HG02852 (cell line): ENCODE data around the gene ASPHD2.
"Not testable (repeated sequence)": the region's sequence is repeated elsewhere in the genome, so short reads cannot be mapped to it uniquely, and the experiment has no call there.

Experiments
- ATAC-seq: cut with Tn5 transposase; IDR thresholded peaks from one replicate; pipeline ENCODE4 v1.9.1; 2021; ENCODE audit warnings: mild to moderate bottlenecking, moderate library complexity; ENCODE audit not compliant: unreplicated experiment

Gene ASPHD2

DNA sequence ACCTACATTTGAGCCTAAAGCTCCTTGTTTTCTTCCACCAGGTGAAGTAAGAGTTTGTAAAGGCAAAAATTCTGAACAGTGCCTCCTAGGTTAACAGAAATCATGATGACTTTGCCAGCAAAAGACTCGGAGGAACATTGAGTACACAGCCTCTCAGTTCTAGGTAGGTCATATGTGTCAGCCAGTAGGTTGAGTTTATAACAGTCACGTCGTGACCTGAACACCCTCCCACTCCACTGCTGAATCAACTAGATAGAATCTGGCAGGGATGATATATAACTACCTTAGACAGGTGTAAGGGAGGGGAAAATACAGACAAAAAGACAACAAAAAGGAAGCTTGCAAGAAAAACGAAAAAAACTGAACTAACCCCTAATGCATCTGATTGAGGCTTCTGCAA lies 12.8 kb upstream of the ASPHD2 start:
- ATAC-seq: no peak

GRCh38 chr22:26416670-26417276 lies 12.3 kb upstream of the ASPHD2 start:
- ATAC-seq: no peak

DNA sequence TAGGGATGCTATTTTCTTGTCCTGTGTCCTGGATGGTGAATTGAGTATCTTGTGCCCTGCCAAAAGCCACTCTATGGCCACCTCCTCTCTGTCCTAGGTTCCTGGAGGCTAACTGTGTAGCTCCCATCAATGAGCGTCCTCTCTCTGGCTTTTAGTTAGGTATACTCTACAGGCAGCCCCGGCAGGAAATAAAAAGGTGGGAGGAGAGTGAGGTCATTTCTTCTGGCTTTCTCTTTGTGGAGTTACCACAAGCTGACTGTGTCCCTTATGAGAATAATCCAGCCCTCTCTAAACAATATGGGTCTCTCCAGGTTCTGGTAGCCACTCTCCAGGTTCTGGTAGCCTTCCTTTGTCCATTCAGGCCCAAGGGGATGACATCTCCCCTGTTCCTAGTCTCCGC lies 11.7 kb upstream of the ASPHD2 start:
- ATAC-seq: no peak

DNA sequence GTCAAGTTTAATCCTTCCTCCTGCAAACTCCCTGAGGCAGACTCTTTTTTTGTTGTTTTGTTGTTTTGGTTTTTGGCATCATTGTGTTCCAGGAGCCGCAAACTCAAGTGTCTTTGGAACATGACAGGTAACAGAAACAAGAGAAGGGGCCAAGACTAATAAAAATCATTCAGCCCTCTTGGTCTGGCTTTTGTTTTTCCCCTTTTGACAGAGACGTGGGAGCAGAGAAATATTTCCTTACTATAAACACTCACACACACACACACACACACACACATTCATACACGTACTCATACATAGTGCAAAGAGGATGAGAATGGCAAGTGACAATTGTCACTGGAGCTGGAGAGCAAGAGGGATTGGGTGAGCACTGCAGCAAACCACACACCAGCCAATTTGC lies 10.4 kb upstream of the ASPHD2 start:
- ATAC-seq: no peak

DNA sequence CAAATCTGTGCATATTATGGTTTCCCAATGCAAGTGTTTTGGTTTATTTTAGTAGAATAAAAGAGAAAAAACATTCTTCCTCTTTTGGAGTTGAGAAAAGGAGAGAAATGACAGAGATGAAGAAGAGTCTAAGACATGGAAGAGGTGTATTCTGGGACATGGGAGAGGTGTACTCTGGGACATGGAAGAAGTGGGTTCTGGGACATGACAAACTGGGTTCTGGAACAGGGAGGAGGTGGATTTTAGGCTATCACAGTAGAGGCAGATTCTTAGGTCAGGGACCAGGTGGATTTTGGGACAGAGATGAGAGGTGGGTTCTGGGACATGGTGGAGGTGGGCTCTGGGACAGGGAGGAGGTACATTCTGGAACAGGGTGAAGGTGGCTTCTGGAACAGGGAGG lies 2.1 kb upstream of the ASPHD2 start:
- ATAC-seq: no peak

DNA sequence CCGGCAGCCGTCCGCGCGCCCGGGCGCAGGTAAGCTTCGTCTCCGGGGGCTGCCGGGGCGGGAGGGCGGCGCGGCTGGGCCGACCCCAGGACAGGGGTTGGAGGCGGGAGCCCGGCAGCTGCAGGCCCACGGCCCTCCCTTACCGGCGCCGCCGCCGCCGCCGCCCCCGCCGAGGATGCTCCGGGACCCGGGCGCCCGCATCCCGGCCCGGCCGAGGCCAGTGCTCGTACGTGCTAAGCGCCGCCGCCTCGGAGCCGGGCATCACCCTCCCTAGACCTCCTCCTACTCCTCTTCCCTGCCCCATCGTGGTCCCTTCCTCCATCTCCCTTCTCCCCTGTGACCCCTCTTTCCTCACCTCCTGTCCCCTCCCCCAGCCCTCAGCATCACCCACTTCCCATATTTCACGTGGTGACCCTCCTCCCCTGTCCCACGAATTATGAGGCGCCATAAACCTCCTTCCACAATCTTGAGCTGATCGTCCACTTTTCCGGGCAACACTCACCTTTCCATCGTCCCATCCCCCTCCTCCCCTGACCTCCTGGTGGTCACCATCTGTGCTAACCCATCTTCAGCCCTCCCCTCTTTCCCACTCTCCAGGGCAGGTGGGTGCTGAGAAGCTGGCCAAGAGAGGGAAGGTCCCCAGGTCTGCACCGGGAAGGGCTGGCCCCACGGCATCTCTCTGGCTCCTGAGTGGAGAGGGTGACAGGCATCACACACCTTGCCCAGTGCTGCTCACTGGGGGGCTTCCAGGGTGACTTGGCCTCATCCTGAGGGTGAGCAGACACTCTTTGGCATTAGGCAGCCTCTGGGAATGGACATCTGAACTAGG lies 612 bp downstream of the ASPHD2 start:
- ATAC-seq: no peak

DNA sequence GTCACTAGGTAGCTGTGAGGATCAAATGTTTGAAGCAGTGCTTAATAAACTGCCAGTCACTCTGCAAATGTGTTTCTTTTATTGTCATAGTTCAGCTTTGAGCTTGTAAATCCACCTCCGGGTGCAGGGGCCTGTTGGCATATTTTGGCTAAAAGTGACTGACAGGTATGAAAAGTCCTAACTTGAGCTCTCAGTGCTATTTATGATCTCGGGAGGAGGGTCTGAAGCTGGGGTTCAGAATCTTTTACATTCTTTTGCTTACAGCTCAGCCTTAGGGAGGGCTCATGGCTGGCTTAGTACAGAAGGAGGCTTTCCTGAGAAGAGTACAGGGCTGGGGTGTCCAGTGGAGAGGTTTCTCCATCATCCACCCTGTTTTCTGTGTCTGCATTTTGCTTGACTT lies 1.5 kb downstream of the ASPHD2 start:
- ATAC-seq: no peak

DNA sequence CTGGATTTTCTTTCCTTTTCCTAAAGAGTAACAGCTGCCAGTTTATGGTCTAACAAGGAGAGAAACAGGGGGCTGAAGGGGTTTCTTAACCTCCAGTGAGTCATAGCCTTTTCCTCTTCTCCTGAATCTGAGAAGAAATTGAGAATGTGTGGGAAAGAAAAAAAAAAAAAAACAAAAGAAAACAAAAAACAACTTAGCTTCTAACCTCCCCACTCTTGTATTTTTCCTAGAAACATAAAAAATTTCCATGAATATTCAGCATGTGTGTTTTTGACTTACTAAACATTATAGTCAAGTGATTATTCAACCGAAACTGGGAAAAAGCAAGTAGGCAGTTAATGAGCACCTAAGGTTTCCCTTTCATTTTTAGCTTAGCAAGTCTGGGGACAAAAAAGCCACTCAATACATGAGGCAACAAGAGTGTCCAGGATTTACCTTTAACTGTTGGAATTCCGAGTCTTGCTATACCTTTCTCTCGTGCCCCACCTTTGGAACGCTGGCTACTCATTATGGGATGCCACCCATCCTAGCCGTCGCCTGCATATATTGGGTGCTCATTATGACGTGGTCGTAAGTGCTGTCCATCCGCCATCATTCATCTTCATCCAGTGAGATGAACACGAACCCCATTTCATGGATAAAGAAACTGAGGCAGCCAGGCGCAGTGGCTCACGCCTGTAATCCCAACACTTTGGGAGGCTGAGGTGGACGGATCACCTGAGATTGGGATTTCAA lies 2.4 kb downstream of the ASPHD2 start:
- ATAC-seq: no peak

DNA sequence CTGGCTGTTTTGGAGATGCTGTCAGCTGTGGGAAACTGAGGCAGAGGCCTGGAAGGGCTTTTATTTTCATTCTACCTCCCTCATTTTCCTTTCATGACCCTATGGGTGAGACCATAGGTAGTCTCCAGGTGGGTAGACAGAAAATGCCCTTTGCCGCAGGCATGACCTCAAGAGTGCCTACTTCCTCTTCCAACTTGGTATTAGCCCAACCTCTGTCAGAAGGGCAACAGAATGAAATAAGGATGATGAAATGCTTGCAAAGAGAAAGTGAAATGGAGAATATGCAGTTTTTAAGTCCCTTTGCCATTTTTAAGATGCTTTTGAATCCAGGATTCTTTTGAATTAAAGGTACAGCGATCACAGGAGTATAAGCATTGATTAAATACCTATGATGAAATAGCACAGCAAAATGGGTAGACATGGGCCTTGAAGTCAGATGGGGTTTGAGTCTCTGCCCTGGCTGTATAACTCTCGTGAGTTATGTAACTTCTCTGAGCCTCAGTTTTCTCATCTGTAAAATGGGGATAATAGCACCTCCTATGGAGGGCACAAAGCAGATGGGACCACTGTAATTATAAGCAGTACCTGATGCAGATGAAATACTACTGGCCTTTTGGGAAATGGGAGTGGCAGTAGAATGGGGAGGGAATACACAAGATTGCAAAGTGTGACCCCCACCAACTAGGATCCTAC lies 3.7 kb downstream of the ASPHD2 start:
- ATAC-seq: no peak

GRCh38 chr22:26433805-26434204 lies 4.7 kb downstream of the ASPHD2 start:
- ATAC-seq: no peak

GRCh38 chr22:26435327-26436093 lies 6.5 kb downstream of the ASPHD2 start:
- no peak for ATAC-seq

GRCh38 chr22:26436903-26437515 lies 7.9 kb downstream of the ASPHD2 start:
- ATAC-seq: no peak

DNA sequence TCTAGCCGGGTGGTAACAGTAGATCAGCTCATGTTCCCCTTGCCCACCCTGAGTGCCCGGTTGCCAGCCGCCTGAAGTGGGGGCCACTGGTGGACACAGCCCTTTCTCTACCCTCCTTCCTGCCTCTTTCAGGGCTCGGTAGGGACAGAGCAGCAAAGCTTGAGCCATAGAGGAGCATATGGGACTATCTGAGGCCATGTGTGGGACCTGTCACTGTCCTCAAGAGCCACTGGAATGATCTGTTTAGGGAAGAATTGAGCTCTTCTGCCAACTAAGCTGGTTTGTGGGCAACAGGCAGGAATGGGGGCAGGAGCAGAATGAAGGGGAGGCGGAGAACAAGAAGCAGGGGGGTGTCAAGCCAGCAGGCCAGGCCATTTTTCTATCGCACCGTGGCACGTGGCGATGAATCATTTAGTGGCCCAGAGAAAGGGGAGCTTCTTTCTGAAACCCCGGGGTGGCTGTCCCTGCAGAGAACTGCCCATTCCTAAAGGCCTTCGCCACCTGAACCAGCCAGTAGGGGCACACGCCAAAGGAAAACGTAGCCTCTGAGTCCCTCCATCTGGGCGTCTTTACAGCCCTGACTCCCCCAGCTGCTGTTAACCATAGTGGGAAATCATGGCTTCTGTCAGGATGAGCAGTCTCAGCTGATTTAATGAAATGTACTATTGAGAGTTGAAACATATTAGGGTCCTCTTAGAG lies 8.8 kb downstream of the ASPHD2 start:
- no peak for ATAC-seq

DNA sequence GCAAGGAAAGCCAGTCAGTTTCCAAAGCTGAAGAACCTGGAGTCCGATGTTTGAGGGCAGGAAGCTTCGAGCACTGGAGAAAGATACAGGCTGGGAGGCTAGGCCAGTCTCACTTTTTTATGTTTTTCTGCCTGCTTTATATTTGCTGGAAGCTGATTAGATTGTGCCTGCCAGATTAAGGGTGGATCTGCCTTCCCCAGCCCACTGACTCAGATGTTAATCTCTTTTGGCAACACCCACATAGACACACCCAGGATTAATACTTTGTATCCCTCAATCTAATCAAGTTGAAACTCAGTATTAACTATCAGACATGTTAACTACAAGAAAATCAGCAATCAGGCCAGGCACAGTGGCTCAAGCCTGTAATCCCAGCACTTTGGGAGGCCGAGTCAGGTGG lies 9.7 kb downstream of the ASPHD2 start:
- ATAC-seq: not testable (repeated sequence)

DNA sequence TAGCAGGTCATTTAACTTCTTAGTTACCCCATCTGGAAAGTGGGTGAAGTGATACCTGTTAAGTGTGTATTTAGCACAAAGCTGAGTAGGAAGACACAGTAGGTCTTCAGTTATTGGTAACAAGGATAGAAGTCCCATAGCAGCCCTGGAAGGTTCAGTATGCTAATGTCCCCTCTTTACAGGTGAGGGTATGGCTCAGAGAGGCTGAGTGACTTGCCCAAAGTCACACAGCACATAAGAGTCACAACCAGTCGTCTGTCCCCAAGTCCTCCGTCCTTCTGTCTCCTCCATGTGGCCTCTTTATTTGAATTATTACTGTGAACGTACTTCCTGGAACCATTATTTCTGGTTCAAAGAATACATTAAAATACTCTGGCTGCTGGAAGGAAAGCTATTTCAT lies 10.5 kb downstream of the ASPHD2 start:
- no peak for ATAC-seq

- no peak for ATAC-seq
Measured at GRCh38 chr22:26442086-26442756, 13.2 kb downstream of the ASPHD2 start.

DNA sequence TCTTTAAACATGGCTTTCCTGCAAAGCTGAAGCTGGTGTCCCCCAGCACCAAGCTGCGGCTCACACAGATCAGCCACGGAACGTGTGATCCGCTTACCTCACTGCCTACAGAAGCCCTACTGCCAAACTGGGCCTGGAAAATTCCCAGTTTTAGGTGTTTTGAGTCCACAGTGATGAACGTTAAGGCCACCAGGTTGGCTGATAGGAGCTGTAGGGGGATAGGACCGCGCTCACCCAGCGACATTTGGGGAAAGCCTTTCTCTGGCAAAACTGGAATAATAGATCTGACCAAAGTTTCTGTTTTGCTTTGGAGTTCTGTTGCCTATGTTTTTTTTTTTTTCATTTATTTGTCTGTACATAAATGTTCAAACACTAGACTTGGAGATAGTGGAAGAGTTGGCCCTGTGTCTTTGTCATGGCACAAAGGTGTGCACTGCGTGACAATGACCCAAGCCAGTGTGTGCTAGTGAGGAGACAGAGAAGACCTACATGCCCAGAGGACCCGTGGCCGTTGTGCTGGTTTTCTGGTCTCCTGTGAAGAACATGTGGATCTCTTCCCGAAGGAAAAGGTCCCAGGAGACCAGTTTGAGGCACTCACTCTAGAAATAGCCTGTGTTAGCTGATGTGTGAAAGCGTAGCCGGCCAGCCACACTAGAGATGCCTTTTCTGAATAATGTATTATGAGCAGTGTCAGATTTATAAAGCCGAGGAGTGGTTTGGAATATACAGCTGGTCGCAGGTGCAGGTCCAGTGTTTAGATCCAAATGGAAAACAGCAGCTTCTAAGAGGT lies 15.0 kb downstream of the ASPHD2 start:
- no peak for ATAC-seq

GRCh38 chr22:26444777-26445176 lies 15.7 kb downstream of the ASPHD2 start:
- ATAC-seq: no peak
